Dendritic cell treated with granulocyte-macrophage colony-stimulating factor and Interleukin-4, amounts not matched to agents 40 ng/mL and 50 ng/mL, for 4 days (primary cell): ENCODE data around the gene FAM171A1.
"Not testable (repeated sequence)": the region's sequence is repeated elsewhere in the genome, so short reads cannot be mapped to it uniquely, and the experiment has no call there.

Experiments
- H3K27ac Mint-ChIP-seq: one replicate; pipeline ENCODE4 v1.8.0; 2022; ENCODE audit warnings: mild to moderate bottlenecking, mixed read lengths
- H3K27me3 Mint-ChIP-seq: one replicate; pipeline ENCODE4 v1.8.0; 2022; ENCODE audit warnings: mild to moderate bottlenecking, mixed read lengths
- H3K36me3 Mint-ChIP-seq: one replicate; pipeline ENCODE4 v1.8.0; 2022; ENCODE audit warnings: low read depth, mixed read lengths
- H3K4me1 Mint-ChIP-seq: one replicate; pipeline ENCODE4 v1.8.0; 2022; ENCODE audit warnings: low read depth, mixed read lengths
- H3K4me3 Mint-ChIP-seq: one replicate; pipeline ENCODE4 v1.8.0; 2022; ENCODE audit warnings: mild to moderate bottlenecking, moderate library complexity, mixed read lengths
- H3K9me3 Mint-ChIP-seq: one replicate; pipeline ENCODE4 v1.8.0; 2022; ENCODE audit warnings: mixed read lengths
- intact Hi-C: fragments of 100-400 bp; cut with micrococcal nuclease; formaldehyde crosslinking; loops from one replicate; pipeline ENCODE4 v1.15.0; 2022

FAM171A1 gene

GRCh38 chr10:15311569-15312280, 59.4 kb downstream of the FAM171A1 start:
- Mint-ChIP-seq H3K4me1 (peaks cover 6% of the 10 kb centered on the region), H3K9me3 (no peaks in the 10 kb centered on the region), H3K36me3 (no peaks in the 10 kb centered on the region), H3K27ac (no peak overlapping the region), H3K4me3 (no peak overlapping the region), H3K27me3 (peaks cover 1% of the 10 kb centered on the region)
- intact Hi-C loops = no loop called here

DNA sequence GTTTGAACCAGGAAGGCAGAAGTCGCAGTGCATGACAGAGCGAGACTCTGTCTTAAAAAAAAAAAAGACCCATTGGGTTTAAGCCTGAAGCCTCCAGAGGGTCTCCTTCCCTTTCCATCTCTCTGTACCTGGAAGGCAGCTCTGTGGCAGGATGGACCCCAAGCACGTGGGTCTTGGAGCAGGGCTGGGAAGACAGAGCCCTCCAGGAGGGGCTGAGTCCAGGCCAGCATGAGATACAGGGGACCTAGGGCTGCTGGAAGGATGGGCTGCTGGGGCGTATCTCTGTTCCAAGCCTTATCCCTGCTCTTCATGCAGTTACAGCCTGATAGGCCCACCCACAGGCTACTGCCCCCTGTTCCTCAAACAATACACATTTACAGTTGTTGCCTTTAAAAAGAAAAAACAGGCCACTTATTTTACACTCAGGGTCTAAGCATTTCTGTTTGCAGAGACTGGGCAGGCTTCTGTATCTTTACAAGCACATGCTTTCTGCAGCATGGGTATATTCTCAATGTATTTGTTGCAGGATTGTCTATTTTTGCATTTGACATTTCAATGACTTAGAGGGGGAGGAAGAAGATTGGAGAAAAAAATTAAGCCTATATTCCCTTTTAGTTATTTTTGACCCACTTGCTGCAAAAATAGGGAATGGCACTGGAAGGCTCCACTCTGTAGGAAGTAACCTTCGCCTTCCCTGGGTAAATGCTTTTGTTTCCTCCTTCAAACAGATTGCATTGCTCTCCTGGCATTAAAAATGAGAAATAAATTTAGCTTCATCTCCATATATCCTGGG, 60.1 kb downstream of the FAM171A1 start:
- H3K4me1 Mint-ChIP-seq = peaks cover 6% of the 10 kb centered on the region
- no peak overlapping the region for H3K4me3 Mint-ChIP-seq
- no peak overlapping the region for H3K27ac Mint-ChIP-seq
- no peaks in the 10 kb centered on the region for H3K9me3 Mint-ChIP-seq
- intact Hi-C loops = no loop called here
- H3K36me3 Mint-ChIP-seq = no peaks in the 10 kb centered on the region
- peaks cover 1% of the 10 kb centered on the region for H3K27me3 Mint-ChIP-seq

DNA sequence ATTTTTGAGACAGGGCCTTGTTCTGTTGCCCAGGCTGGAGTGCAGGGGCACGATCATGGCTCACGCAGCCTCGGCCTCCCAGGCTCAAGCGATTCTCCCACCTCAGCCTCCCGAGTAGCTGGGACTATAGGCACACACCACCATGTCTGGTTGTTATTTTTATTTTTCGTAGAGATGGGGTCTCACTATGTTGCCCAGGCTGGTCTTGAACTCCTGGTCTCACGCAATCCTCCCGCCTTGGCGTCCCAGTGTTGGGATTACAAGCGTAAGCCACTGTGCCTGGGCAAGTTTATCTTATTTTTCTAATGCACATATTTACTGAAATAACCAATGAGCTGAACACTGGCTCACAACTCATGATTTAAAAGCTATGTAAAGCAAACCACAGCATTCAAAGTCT, 61.9 kb downstream of the FAM171A1 start:
- intact Hi-C loops = no loop called here
- H3K4me1 Mint-ChIP-seq = peaks cover 6% of the 10 kb centered on the region
- H3K27me3 Mint-ChIP-seq = peaks cover 4% of the 10 kb centered on the region
- no peak overlapping the region for H3K27ac Mint-ChIP-seq
- no peaks in the 10 kb centered on the region for H3K9me3 Mint-ChIP-seq
- no peaks in the 10 kb centered on the region for H3K36me3 Mint-ChIP-seq
- H3K4me3 Mint-ChIP-seq = no peak overlapping the region

GRCh38 chr10:15306735-15307280, 64.3 kb downstream of the FAM171A1 start:
- H3K27me3 Mint-ChIP-seq = peaks cover 4% of the 10 kb centered on the region
- no peaks in the 10 kb centered on the region for H3K4me1 Mint-ChIP-seq
- no peaks in the 10 kb centered on the region for H3K9me3 Mint-ChIP-seq
- H3K4me3 Mint-ChIP-seq = no peak overlapping the region
- intact Hi-C loops = no loop called here
- H3K36me3 Mint-ChIP-seq = no peaks in the 10 kb centered on the region
- H3K27ac Mint-ChIP-seq = no peak overlapping the region

DNA sequence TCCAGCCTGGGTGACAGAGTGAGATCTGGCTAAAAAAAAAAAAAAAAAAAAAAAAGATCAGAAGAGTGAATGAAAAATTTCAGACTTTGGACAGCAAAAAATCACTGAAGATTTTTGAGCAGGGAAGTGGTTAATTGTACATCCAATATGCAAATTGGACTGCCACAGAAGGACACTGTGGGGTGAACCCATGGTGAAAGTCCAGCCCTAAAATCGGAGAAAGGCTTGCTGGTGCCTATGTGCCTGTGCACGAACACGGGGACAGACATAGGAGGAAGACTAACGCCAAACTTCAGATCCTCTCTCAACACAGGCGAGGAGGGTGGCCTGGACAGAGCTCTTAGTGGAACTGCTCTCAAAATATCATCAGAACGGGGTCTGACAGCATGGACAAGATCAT, 65.5 kb downstream of the FAM171A1 start:
- intact Hi-C loops = no loop called here
- Mint-ChIP-seq H3K27ac (no peak overlapping the region), H3K4me3 (no peak overlapping the region), H3K9me3 (no peaks in the 10 kb centered on the region), H3K36me3 (no peaks in the 10 kb centered on the region), H3K4me1 (no peaks in the 10 kb centered on the region), H3K27me3 (peaks cover 4% of the 10 kb centered on the region)

GRCh38 chr10:15305161-15305560, 65.9 kb downstream of the FAM171A1 start:
- H3K36me3 Mint-ChIP-seq = no peaks in the 10 kb centered on the region
- H3K27ac Mint-ChIP-seq = no peak overlapping the region
- intact Hi-C loops = no loop called here
- no peaks in the 10 kb centered on the region for H3K4me1 Mint-ChIP-seq
- no peak overlapping the region for H3K4me3 Mint-ChIP-seq
- H3K9me3 Mint-ChIP-seq = no peaks in the 10 kb centered on the region
- H3K27me3 Mint-ChIP-seq = peaks cover 4% of the 10 kb centered on the region

- H3K4me1 Mint-ChIP-seq, H3K36me3 Mint-ChIP-seq, H3K27ac Mint-ChIP-seq, H3K4me3 Mint-ChIP-seq, intact Hi-C loops, H3K27me3 Mint-ChIP-seq, H3K9me3 Mint-ChIP-seq: not testable (repeated sequence)
Measured at GRCh38 chr10:15302188-15302956, 68.7 kb downstream of the FAM171A1 start.

DNA sequence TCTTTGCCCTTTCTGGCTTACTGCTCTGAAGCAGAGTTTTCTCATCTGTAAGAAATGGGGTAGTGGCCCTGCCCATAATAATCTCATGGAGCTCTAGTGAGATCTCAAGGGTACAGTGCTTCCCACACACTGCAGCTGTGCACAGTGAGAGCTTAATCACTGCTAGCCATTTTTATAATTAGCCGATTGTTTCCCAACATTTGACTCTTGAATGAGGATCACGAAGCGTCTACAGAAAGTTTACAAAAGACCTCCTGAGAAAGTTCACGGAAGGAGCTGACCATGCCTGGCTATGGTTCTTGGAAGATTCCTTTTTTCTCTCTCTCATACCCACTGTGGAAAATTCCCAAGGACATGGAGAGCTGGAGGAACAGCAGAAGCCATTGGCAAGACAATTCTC, 70.4 kb downstream of the FAM171A1 start:
- no peak overlapping the region for H3K4me3 Mint-ChIP-seq
- H3K4me1 Mint-ChIP-seq = peaks cover 2% of the 10 kb centered on the region
- H3K27ac Mint-ChIP-seq = no peak overlapping the region
- no peaks in the 10 kb centered on the region for H3K9me3 Mint-ChIP-seq
- H3K36me3 Mint-ChIP-seq = no peaks in the 10 kb centered on the region
- intact Hi-C loops = no loop called here
- peaks cover 5% of the 10 kb centered on the region for H3K27me3 Mint-ChIP-seq

DNA sequence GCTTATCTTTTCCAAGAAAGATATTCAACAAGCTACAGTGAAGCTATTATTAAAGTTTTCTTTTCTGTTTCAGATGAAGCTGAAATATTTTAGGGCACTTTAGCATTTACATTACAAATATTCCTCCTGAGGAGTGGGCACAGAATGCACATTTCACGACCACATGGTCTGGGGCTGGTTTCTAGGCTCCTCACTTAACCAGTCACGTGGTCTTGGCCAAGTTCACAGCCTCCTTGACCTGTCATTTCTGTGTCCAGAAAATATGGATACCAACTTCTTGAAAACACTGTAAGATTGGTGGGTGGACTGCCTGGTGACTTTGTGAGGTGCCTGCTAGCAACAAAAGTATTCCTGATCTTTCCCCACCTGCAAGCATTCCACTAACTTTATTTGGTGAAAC, 70.9 kb downstream of the FAM171A1 start:
- Mint-ChIP-seq H3K36me3 (no peaks in the 10 kb centered on the region), H3K27ac (no peak overlapping the region), H3K27me3 (peaks cover 5% of the 10 kb centered on the region), H3K4me3 (no peak overlapping the region), H3K4me1 (peaks cover 8% of the 10 kb centered on the region), H3K9me3 (no peaks in the 10 kb centered on the region)
- intact Hi-C loops = no loop called here

DNA sequence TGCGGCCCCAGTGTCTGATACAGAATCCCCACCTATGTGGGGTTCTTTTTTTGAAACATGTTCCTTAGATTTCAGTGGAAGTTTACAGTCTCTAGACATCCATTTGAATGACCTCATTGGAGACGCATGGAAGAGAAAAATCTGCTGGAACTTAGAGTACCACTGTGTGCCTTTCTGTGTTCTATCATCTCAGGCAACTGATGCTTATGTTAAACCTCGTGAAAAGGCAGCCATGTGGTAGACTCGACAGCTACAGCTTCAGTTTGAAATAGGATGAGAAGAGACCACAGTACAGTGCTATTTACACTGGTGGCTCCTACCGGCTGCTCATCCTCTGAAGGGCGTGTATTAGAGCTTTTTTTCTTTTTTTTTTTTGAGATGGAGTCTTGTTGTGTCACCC, 74.4 kb downstream of the FAM171A1 start:
- Mint-ChIP-seq H3K27me3 (peaks cover 1% of the 10 kb centered on the region), H3K9me3 (no peaks in the 10 kb centered on the region), H3K36me3 (no peaks in the 10 kb centered on the region), H3K4me1 (peaks cover 15% of the 10 kb centered on the region), H3K27ac (peak overlapping the region; percentile 15), H3K4me3 (no peak overlapping the region)
- intact Hi-C loops = no loop called here

DNA sequence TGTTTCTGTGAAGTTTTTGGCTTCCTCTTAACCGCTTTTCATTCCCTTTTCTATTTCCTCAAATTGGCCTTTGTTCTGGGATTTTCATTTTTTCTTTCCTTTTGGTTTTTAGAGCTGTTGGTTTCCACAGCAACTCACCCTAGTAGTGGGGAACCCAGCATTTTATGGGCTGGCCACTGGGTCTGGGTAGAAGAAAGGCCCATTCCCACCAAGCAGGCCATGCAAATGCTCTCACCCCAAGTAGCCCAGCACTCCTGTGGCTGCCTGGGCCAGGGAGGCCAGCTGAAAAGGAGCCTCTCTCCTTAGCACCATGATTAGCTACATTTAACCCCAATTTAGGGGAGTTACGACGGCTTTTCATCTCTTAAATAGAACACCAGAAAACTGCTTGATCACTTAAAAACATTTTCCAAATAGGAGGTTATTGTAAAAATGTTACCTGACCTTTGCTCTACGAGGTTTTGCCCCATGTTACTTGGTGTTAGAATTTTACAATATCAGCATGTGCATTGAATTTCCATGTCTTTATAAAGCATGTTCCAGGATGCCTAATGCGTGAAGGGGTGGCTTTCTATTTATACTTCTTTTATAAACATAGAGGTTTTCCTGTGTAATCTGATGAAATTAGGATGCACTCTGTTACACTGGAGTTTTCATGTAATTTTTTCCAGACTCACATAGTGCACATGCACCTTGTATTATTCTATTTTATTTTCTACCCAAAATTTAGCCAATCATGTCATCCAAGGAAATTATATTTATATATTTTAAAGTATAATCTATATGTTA, 75.4 kb downstream of the FAM171A1 start:
- Mint-ChIP-seq H3K9me3 (no peaks in the 10 kb centered on the region), H3K27me3 (peaks cover 1% of the 10 kb centered on the region), H3K4me3 (no peak overlapping the region), H3K4me1 (peaks cover 15% of the 10 kb centered on the region), H3K36me3 (no peaks in the 10 kb centered on the region), H3K27ac (no peak overlapping the region)
- intact Hi-C loops = no loop called here

DNA sequence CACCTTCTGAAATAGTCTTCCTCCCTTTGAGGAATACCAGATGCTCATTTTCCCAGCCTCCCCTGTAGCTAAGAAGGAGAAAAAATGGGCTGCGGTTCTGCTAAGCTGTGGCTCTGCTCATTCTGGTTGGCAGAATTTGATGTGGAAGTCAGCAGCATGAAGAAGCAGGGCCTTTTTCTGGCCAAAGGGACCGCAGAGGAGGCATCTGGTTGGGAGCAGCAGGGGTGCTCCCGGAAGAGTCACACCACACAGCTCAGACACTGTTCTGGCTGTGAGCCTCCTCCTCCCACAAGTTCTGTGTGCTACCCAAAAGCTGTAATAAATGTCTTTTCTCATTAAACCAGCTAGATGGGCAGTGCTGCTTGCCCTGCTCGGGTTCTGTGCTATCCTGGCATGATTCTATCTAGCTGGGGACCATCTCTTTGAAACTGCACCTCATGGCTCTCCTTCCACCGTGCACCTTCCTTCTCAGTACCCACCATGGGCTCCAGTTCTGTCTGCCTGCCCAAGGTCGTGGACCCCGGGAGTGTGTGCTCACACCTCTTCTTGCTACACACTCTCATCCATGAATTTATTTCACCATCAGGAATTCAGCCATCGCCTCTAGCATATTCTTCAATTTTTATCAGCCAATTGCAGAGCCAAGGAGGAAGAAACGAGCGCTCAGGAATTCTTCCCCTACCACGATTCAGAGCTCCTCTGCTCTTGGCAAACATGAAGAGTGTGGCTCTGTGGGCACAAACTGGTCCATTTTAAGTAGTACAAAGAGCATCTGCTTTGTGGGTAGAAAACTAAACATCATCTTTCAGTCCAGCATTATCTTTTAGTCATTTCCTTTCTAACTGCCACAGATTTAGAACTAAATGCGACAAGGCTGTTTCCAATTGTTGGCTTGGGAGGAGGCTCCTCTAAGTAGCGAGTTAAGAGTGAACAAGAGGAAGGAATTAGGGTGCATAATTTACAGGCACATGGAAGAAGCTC, 76.9 kb downstream of the FAM171A1 start:
- no peak overlapping the region for H3K4me3 Mint-ChIP-seq
- no peak overlapping the region for H3K27ac Mint-ChIP-seq
- intact Hi-C loops = no loop called here
- H3K9me3 Mint-ChIP-seq = no peaks in the 10 kb centered on the region
- no peaks in the 10 kb centered on the region for H3K27me3 Mint-ChIP-seq
- no peaks in the 10 kb centered on the region for H3K36me3 Mint-ChIP-seq
- peaks cover 23% of the 10 kb centered on the region for H3K4me1 Mint-ChIP-seq
